IMR-90 (cell line): Measurements from ENCODE around the gene FUBP3. TPM values are rescaled to one million over a fixed set of nuclear protein-coding genes. Genes with fewer than 3 reads are reported as not detected.

Source experiments
- ATAC-seq: fragments of 200-7000 bp; cut with Tn5 transposase; 2 replicates; pipeline ENCODE4 v1.9.1; 2020; ENCODE audit warnings: low read depth, mild to moderate bottlenecking, moderate library complexity
- BruUV-seq: library from RNA; stranded (reverse); fragments of 400-500 nt; replicated peaks from 2 replicates; lab custom pipeline; 2021; lab: Mats Ljungman, UMichigan
- CTCF ChIA-PET: fragments of 300-600 bp; formaldehyde crosslinking; extraction: SDS; loops from one replicate; lab custom pipeline; 2021; ENCODE audit warnings: antibody characterized with exemption; lab: Yijun Ruan, JAX
- POLR2A ChIA-PET: fragments of 300-600 bp; sonication (Branson Sonifier 250); formaldehyde crosslinking; loops from one replicate; lab custom pipeline; 2022; ENCODE audit warnings: antibody characterized with exemption; ENCODE audit not compliant: unreplicated experiment; lab: Charles Lee
- DNase-seq: peaks from one replicate; pipeline ENCODE4 v3.0.0; 2013
- H2AFZ ChIP-seq: replicated peaks from 2 replicates; pipeline ENCODE3; 2013; ENCODE audit warnings: low read length, mild to moderate bottlenecking; ENCODE audit not compliant: poor library complexity
- H2AK5ac ChIP-seq: 2 replicates; pipeline ENCODE4 v1.6.1; 2013; ENCODE audit warnings: low read depth, low read length, inconsistent platforms
- H2AK9ac ChIP-seq: replicated peaks from 2 replicates; pipeline ENCODE3; 2013; ENCODE audit warnings: mild to moderate bottlenecking, low read depth, low read length, moderate library complexity; ENCODE audit not compliant: poor library complexity
- H2BK120ac ChIP-seq: 2 replicates; pipeline ENCODE4 v1.6.1; 2013; ENCODE audit warnings: low read depth, low read length, inconsistent platforms
- H2BK15ac ChIP-seq: 3 replicates; pipeline ENCODE4 v1.6.1; 2013; ENCODE audit warnings: low read depth, low read length, inconsistent platforms
- H2BK20ac ChIP-seq: 2 replicates; pipeline ENCODE4 v1.6.1; 2013; ENCODE audit warnings: low read depth, mild to moderate bottlenecking, inconsistent platforms, low read length, moderate library complexity
- H2BK5ac ChIP-seq: 2 replicates; pipeline ENCODE4 v1.6.1; 2013; ENCODE audit warnings: mild to moderate bottlenecking, low read depth, low read length, inconsistent platforms; ENCODE audit not compliant: poor library complexity, severe bottlenecking
- H3K14ac ChIP-seq: replicated peaks from 2 replicates; pipeline ENCODE4 v1.6.1; 2013; ENCODE audit warnings: low read depth, low read length, inconsistent platforms
- H3K18ac ChIP-seq: 2 replicates; pipeline ENCODE4 v1.6.1; 2013; ENCODE audit warnings: low read depth, low read length, control low read depth
- H3K23ac ChIP-seq: 2 replicates; pipeline ENCODE4 v1.6.1; 2013; ENCODE audit warnings: low read depth, low read length, inconsistent platforms
- H3K27ac ChIP-seq: 2 replicates; pipeline ENCODE4 v1.5.1; 2013; ENCODE audit warnings: mild to moderate bottlenecking, control low read depth, low read length; ENCODE audit not compliant: insufficient read depth
- H3K27me3 ChIP-seq: 2 replicates; pipeline ENCODE4 v1.6.1; 2013; ENCODE audit warnings: low read length; ENCODE audit not compliant: control insufficient read depth, insufficient read depth
- H3K36me3 ChIP-seq: 2 replicates; pipeline ENCODE4 v1.6.1; 2013; ENCODE audit warnings: low read length, mixed read lengths; ENCODE audit not compliant: control insufficient read depth, insufficient read depth
- H3K4ac ChIP-seq: 2 replicates; pipeline ENCODE4 v1.6.1; 2013; ENCODE audit warnings: low read depth, low read length, inconsistent platforms
- H3K4me1 ChIP-seq: 2 replicates; pipeline ENCODE4 v1.6.1; 2013; ENCODE audit warnings: low read length, mixed read lengths; ENCODE audit not compliant: control insufficient read depth, insufficient read depth
- H3K4me2 ChIP-seq: 2 replicates; pipeline ENCODE4 v1.6.1; 2013; ENCODE audit warnings: low read depth, mild to moderate bottlenecking, control low read depth, low read length, moderate library complexity
- H3K4me3 ChIP-seq: 2 replicates; pipeline ENCODE4 v1.5.1; 2013; ENCODE audit warnings: low read depth, mild to moderate bottlenecking, control low read depth, low read length, moderate library complexity; ENCODE audit not compliant: insufficient read depth
- H3K56ac ChIP-seq: 2 replicates; pipeline ENCODE4 v1.6.1; 2013; ENCODE audit warnings: low read length, inconsistent platforms; ENCODE audit not compliant: insufficient read depth; ENCODE audit errors: extremely low read depth
- H3K79me1 ChIP-seq, 2 experiments: 2 replicates each; pipeline ENCODE4 v1.6.1; 2013; ENCODE audit warnings: low read length in 2 of 2, inconsistent platforms in 1 of 2, low read depth in 1 of 2
- H3K9ac ChIP-seq: 2 replicates; pipeline ENCODE4 v1.6.1; 2013; ENCODE audit warnings: low read depth, low read length, control low read depth
- H3K9me1 ChIP-seq: 2 replicates; pipeline ENCODE4 v1.6.1; 2013; ENCODE audit warnings: low read length, inconsistent platforms; ENCODE audit not compliant: insufficient read depth
- H3K9me3 ChIP-seq: 2 replicates; pipeline ENCODE4 v1.6.1; 2013; ENCODE audit warnings: low read length; ENCODE audit not compliant: control insufficient read depth, insufficient read depth
- H4K20me1 ChIP-seq: 2 replicates; pipeline ENCODE4 v1.6.1; 2013; ENCODE audit warnings: low read length, inconsistent platforms; ENCODE audit not compliant: insufficient read depth
- H4K5ac ChIP-seq: 2 replicates; pipeline ENCODE4 v1.6.1; 2013; ENCODE audit warnings: mild to moderate bottlenecking, low read depth, low read length, control low read depth
- H4K8ac ChIP-seq, 2 experiments: 2 replicates each; pipeline ENCODE4 v1.6.1; 2013; ENCODE audit warnings: low read depth in 2 of 2, low read length in 2 of 2, control low read depth in 1 of 2, inconsistent platforms in 1 of 2
- H4K91ac ChIP-seq: 2 replicates; pipeline ENCODE4 v1.6.1; 2013; ENCODE audit warnings: low read depth, low read length, inconsistent platforms; ENCODE audit not compliant: insufficient read depth
- CEBPB ChIP-seq: IDR thresholded peaks from 2 replicates; pipeline ENCODE4 v1.6.1; 2012; ENCODE audit warnings: low read depth, low read length, improper control_type of control experiment
- RAD21 ChIP-seq: IDR thresholded peaks from 2 replicates; pipeline ENCODE4 v1.6.1; 2012; ENCODE audit warnings: low read length, improper control_type of control experiment
- USF2 ChIP-seq: fragments of 150-350 bp; IDR thresholded peaks from 2 replicates; pipeline ENCODE4 v1.6.1; 2017; ENCODE audit warnings: mild to moderate bottlenecking, antibody characterized with exemption, low read length, low read depth
- WGBS, 2 experiments: methylation state at CpG; one replicate each; pipeline versions ENCODE4 v1.1.5 to v1.1.7; 2013; ENCODE audit warnings: missing lambda C conversion rate in 2 of 2; ENCODE audit not compliant: insufficient read length in 1 of 2; ENCODE audit errors: extremely low coverage in 2 of 2; 5-methylcytosine and 5-hydroxymethylcytosine counted together
- dilution Hi-C: fragments of 300-500 bp; cut with HindIII; formaldehyde crosslinking; loops from one replicate; pipeline ENCODE4 v1.14.3; 2018; ENCODE audit warnings: low sequenced_read_pairs; ENCODE audit not compliant: unreplicated experiment
- in situ Hi-C: fragments of 300-500 bp; cut with MboI; formaldehyde crosslinking; loops from 3 replicates; pipeline ENCODE4 v1.14.3; 2019; ENCODE audit warnings: low sequenced_read_pairs, inconsistent platforms, mixed read lengths
- intact Hi-C: fragments of 100-400 bp; cut with micrococcal nuclease; formaldehyde crosslinking; loops from 2 replicates; pipeline ENCODE4 v1.10.0; 2022
- polyA plus RNA-seq, 3 experiments: library from polyadenylated mRNA; depleted of rRNA; stranded (reverse); fragments of >200 nt; gene quantifications; 2 replicates each; pipeline ENCODE4 v1.2.3, GENCODE V29; 2012; ENCODE audit warnings: low replicate concordance in 1 of 3
- total RNA-seq: library from RNA; depleted of rRNA; stranded (reverse); fragments of >200 nt; gene quantifications from 2 replicates; pipeline ENCODE4 v1.2.3, GENCODE V29; 2012

Gene FUBP3
- total and polyA plus RNA-seq, 2 of the 4 experiments (the other 2 are of a cell fraction): 32.3 to 50.1 TPM

GRCh38 chr9:130555968-130556367 is 23.4 kb upstream of the FUBP3 start:
- Histone ChIP-seq H3K9ac (no peak overlapping the region), H3K4me1 (no peaks in the 10 kb centered on the region), H4K20me1 (no peaks in the 10 kb centered on the region), H3K14ac (no peak overlapping the region), H3K4me3 (no peak overlapping the region), H2AK9ac (no peak overlapping the region), H2BK20ac (no peak overlapping the region), H3K9me3 (peaks cover 8% of the 10 kb centered on the region), H4K8ac (no peak overlapping the region), H3K18ac (no peak overlapping the region), H3K27me3 (peaks cover 52% of the 10 kb centered on the region), H3K56ac (no peak overlapping the region), H2AFZ (no peak overlapping the region), H2BK15ac (no peak overlapping the region), H3K4ac (no peak overlapping the region), H3K36me3 (no peaks in the 10 kb centered on the region), H2BK5ac (no peak overlapping the region), H4K91ac (no peak overlapping the region), H3K23ac (no peak overlapping the region), H2AK5ac (no peak overlapping the region), H3K27ac (no peak overlapping the region), H3K4me2 (no peak overlapping the region), H2BK120ac (no peak overlapping the region), H3K79me1 (no peaks in the 10 kb centered on the region), H4K5ac (no peak overlapping the region), H3K9me1 (0 out of 2 replicates have a peak, but pooled peaks cover under 1% of the 10 kb centered on the region)
- no peak for TF ChIP-seq CEBPB
- TF ChIP-seq USF2: no peak
- TF ChIP-seq RAD21: no peak
- BruUV-seq: no TSS peak
- dilution Hi-C loops (no loop called here), in situ Hi-C loops (no loop called here), intact Hi-C loops (no loop called here)
- CTCF ChIA-PET: no interaction called here
- WGBS, 2 experiments: 60% methylated on average over 2 of the region's 6 CpGs; no CpG with 5 or more reads in 1 of the 2 experiments
- ATAC-seq (no peak), DNase-seq (no peak)
- POLR2A ChIA-PET: no interaction called here
